Neural cell (in vitro differentiated cells): Measurements from ENCODE around the gene EXOC4. TPM values are rescaled to one million over a fixed set of nuclear protein-coding genes. Genes with fewer than 3 reads are reported as not detected.

ENCODE experiments used
- H2AFZ ChIP-seq: fragments of 200-600, 300-800 bp; sonication (generic), shearing (Covaris generic); 2 replicates; pipeline ENCODE4 v1.6.0; 2014; ENCODE audit warnings: low read depth, mild to moderate bottlenecking, antibody characterized with exemption, low read length, moderate library complexity
- H3F3A ChIP-seq: fragments of 200-600 bp; shearing (Covaris generic); 2 replicates; pipeline ENCODE4 v1.6.1; 2016; ENCODE audit warnings: mild to moderate bottlenecking, moderate library complexity, mixed read lengths, antibody characterized with exemption, low read length; ENCODE audit not compliant: insufficient read depth, poor library complexity, severe bottlenecking
- H3K27ac ChIP-seq: fragments of 200-600, 300-800 bp; sonication (generic), shearing (Covaris generic); 2 replicates; pipeline ENCODE4 v1.5.1; 2014; ENCODE audit warnings: mild to moderate bottlenecking, low read length, moderate library complexity
- H3K27me3 ChIP-seq: fragments of 300-800, 200-600 bp; sonication (generic), shearing (Covaris generic); 2 replicates; pipeline ENCODE4 v1.6.0; 2014; ENCODE audit warnings: mild to moderate bottlenecking, low read depth, low read length, moderate library complexity; ENCODE audit not compliant: insufficient read depth
- H3K36me3 ChIP-seq: fragments of 300-800, 200-600 bp; sonication (generic), shearing (Covaris generic); 2 replicates; pipeline ENCODE4 v1.5.1; 2014; ENCODE audit warnings: mild to moderate bottlenecking, antibody characterized with exemption, low read length, moderate library complexity; ENCODE audit not compliant: insufficient read depth
- H3K4me2 ChIP-seq: fragments of 300-800, 200-600 bp; sonication (generic), shearing (Covaris generic); 2 replicates; pipeline ENCODE4 v1.6.0; 2014; ENCODE audit warnings: mild to moderate bottlenecking, low read length
- H3K4me3 ChIP-seq: fragments of 300-800, 200-600 bp; sonication (generic), shearing (Covaris generic); 2 replicates; pipeline ENCODE4 v1.5.1; 2014; ENCODE audit warnings: mild to moderate bottlenecking, low read length, moderate library complexity
- H3K79me2 ChIP-seq: fragments of 200-600 bp; shearing (Covaris generic); replicated peaks from 2 replicates; pipeline ENCODE4 v1.6.0; 2014; ENCODE audit warnings: mild to moderate bottlenecking, low read length, moderate library complexity; ENCODE audit not compliant: insufficient read depth
- H3K9ac ChIP-seq: fragments of 300-800, 200-600 bp; sonication (generic), shearing (Covaris generic); 2 replicates; pipeline ENCODE4 v1.6.1; 2016; ENCODE audit warnings: mild to moderate bottlenecking, low read length, mixed read lengths
- H3K9me2 ChIP-seq: fragments of 200-600 bp; shearing (Covaris generic); 2 replicates; pipeline ENCODE4 v1.6.1; 2016; ENCODE audit warnings: mild to moderate bottlenecking, low read length, mixed read lengths; ENCODE audit not compliant: insufficient read depth
- H3K9me3 ChIP-seq: fragments of 200-600, 300-800 bp; sonication (generic), shearing (Covaris generic); 2 replicates; pipeline ENCODE4 v1.6.1; 2016; ENCODE audit warnings: mild to moderate bottlenecking, mixed run types, low read length, moderate library complexity, mixed read lengths
- H4K20me1 ChIP-seq: fragments of 200-600 bp; shearing (Covaris generic); 2 replicates; pipeline ENCODE4 v1.6.1; 2016; ENCODE audit warnings: mild to moderate bottlenecking, mixed run types; ENCODE audit not compliant: insufficient read depth
- EP300 ChIP-seq: fragments of 450-650 bp; conservative IDR thresholded peaks from 2 replicates; pipeline ENCODE4 v1.6.1; 2014; ENCODE audit warnings: antibody characterized with exemption, mild to moderate bottlenecking, moderate library complexity; ENCODE audit not compliant: poor library complexity, severe bottlenecking
- EZH2 ChIP-seq: fragments of 200-600, 300-800 bp; shearing (Covaris generic), sonication (generic); IDR thresholded peaks from 2 replicates; pipeline ENCODE4 v1.6.1; 2014; ENCODE audit warnings: antibody characterized with exemption, low read length, borderline replicate concordance, mild to moderate bottlenecking; ENCODE audit not compliant: insufficient read depth, poor library complexity, severe bottlenecking
- MXI1 ChIP-seq: fragments of 450-650 bp; conservative IDR thresholded peaks from 2 replicates; pipeline ENCODE4 v1.6.1; 2014; ENCODE audit warnings: antibody characterized with exemption, mild to moderate bottlenecking; ENCODE audit not compliant: poor library complexity, severe bottlenecking
- POLR2AphosphoS5 ChIP-seq: IDR thresholded peaks from 2 replicates; pipeline ENCODE4 v1.6.1; 2012
- RAD21 ChIP-seq: fragments of 450-650 bp; conservative IDR thresholded peaks from 2 replicates; pipeline ENCODE4 v1.6.1; 2014; ENCODE audit warnings: antibody characterized with exemption, mild to moderate bottlenecking, moderate library complexity
- SMC3 ChIP-seq: fragments of 450-650 bp; conservative IDR thresholded peaks from 2 replicates; pipeline ENCODE4 v1.6.1; 2014; ENCODE audit warnings: antibody characterized with exemption, mild to moderate bottlenecking, moderate library complexity; ENCODE audit not compliant: poor library complexity
- TAF1 ChIP-seq: IDR thresholded peaks from 2 replicates; pipeline ENCODE4 v1.6.1; 2012; ENCODE audit warnings: low read depth
- polyA plus RNA-seq: library from polyadenylated mRNA; depleted of rRNA; stranded (reverse); fragments of >200 nt; gene quantifications from 2 replicates; pipeline ENCODE4 v1.2.3, GENCODE V29; 2014
- TF ChIP-seq, protein P1 (sequence below): fragments of 450-650 bp; IDR thresholded peaks from 2 replicates; pipeline ENCODE4 v1.5.1; 2014; ENCODE audit warnings: antibody characterized with exemption, mild to moderate bottlenecking, moderate library complexity; ENCODE audit not compliant: poor library complexity, severe bottlenecking
- TF ChIP-seq, protein P2 (sequence below): IDR thresholded peaks from 2 replicates; pipeline ENCODE4 v1.6.1; 2012; ENCODE audit warnings: borderline replicate concordance

Gene EXOC4
- polyA plus RNA-seq, 1 donor from 2014 or later = 36.5 TPM

DNA sequence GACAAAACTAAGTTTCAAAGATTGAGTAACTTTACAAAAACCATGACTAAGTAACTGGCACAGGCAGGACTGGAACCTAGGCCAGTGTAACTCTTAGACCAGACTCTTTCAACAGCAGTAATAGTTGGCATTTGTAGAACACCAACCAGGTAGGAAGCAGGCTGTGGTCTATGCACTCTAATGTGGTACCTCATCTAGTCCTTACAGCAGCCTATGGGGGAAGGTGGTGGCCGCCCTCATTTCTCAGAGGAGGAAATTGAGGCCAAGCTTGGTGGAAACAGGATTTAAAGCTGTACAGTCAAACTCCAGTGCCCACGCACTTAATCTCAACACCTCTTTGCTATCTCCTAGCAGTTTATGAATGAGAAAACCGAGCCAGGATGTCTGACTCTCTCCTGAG, 708.8 kb downstream of the EXOC4 start:
- Histone ChIP-seq H3K27ac (no peak overlapping the region), H3K4me2 (no peak overlapping the region), H3K9ac (no peak overlapping the region), H3K27me3 (no peaks in the 10 kb centered on the region), H3K9me2 (no peaks in the 10 kb centered on the region), H3K9me3 (no peaks in the 10 kb centered on the region), H3K79me2 (no peaks in the 10 kb centered on the region), H3K4me3 (no peak overlapping the region), H3F3A (no peaks in the 10 kb centered on the region), H2AFZ (no peak overlapping the region), H3K36me3 (no peaks in the 10 kb centered on the region), H4K20me1 (no peaks in the 10 kb centered on the region)
- TF ChIP-seq, protein P1, sequence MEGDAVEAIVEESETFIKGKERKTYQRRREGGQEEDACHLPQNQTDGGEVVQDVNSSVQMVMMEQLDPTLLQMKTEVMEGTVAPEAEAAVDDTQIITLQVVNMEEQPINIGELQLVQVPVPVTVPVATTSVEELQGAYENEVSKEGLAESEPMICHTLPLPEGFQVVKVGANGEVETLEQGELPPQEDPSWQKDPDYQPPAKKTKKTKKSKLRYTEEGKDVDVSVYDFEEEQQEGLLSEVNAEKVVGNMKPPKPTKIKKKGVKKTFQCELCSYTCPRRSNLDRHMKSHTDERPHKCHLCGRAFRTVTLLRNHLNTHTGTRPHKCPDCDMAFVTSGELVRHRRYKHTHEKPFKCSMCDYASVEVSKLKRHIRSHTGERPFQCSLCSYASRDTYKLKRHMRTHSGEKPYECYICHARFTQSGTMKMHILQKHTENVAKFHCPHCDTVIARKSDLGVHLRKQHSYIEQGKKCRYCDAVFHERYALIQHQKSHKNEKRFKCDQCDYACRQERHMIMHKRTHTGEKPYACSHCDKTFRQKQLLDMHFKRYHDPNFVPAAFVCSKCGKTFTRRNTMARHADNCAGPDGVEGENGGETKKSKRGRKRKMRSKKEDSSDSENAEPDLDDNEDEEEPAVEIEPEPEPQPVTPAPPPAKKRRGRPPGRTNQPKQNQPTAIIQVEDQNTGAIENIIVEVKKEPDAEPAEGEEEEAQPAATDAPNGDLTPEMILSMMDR = no peak
- no peak for TF ChIP-seq SMC3

DNA sequence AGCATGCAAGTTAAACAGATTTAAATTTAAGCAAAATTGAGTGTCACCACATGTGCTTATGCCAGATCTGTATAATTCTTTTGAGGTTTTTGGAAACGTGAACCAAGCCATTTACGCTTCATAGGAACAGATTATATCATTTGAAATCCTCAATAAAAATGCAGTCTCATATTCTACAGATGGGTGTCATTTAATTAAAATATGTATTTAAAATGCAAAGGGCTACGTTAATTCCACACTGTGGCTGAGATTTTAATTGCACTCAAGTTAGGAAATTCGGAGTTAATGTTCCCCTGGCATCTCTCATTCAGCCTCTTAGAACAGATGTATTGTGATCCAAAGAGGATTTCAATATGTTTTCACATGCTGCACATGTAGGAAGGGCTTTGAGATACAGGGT, 709.8 kb downstream of the EXOC4 start:
- no peaks in the 10 kb centered on the region for H3F3A ChIP-seq
- no peak overlapping the region for H3K27ac ChIP-seq
- H3K4me2 ChIP-seq = no peak overlapping the region
- H3K9me3 ChIP-seq = no peaks in the 10 kb centered on the region
- TF ChIP-seq, protein P2, sequence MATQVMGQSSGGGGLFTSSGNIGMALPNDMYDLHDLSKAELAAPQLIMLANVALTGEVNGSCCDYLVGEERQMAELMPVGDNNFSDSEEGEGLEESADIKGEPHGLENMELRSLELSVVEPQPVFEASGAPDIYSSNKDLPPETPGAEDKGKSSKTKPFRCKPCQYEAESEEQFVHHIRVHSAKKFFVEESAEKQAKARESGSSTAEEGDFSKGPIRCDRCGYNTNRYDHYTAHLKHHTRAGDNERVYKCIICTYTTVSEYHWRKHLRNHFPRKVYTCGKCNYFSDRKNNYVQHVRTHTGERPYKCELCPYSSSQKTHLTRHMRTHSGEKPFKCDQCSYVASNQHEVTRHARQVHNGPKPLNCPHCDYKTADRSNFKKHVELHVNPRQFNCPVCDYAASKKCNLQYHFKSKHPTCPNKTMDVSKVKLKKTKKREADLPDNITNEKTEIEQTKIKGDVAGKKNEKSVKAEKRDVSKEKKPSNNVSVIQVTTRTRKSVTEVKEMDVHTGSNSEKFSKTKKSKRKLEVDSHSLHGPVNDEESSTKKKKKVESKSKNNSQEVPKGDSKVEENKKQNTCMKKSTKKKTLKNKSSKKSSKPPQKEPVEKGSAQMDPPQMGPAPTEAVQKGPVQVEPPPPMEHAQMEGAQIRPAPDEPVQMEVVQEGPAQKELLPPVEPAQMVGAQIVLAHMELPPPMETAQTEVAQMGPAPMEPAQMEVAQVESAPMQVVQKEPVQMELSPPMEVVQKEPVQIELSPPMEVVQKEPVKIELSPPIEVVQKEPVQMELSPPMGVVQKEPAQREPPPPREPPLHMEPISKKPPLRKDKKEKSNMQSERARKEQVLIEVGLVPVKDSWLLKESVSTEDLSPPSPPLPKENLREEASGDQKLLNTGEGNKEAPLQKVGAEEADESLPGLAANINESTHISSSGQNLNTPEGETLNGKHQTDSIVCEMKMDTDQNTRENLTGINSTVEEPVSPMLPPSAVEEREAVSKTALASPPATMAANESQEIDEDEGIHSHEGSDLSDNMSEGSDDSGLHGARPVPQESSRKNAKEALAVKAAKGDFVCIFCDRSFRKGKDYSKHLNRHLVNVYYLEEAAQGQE = no peak
- no peak for TF ChIP-seq POLR2AphosphoS5
- TF ChIP-seq, protein P1 = no peak
- TF ChIP-seq EP300 = no peak
- no peak for TF ChIP-seq RAD21
- TF ChIP-seq SMC3 = no peak
- no peak for TF ChIP-seq MXI1
- no peak for TF ChIP-seq EZH2
- TF ChIP-seq TAF1 = no peak
- no peaks in the 10 kb centered on the region for H3K79me2 ChIP-seq
- H3K36me3 ChIP-seq = no peaks in the 10 kb centered on the region
- H3K4me3 ChIP-seq = no peak overlapping the region
- H2AFZ ChIP-seq = no peak overlapping the region
- H3K27me3 ChIP-seq = no peaks in the 10 kb centered on the region
- no peaks in the 10 kb centered on the region for H3K9me2 ChIP-seq
- no peaks in the 10 kb centered on the region for H4K20me1 ChIP-seq
- H3K9ac ChIP-seq = no peak overlapping the region
